MV-4-11 (cell line): ENCODE measurements around the gene RHEBL1.
A peak's percentile ranks its signal among the peaks of the same experiment; 100 is the strongest.
"Not testable (repeated sequence)": the region's sequence is repeated elsewhere in the genome, so short reads cannot be mapped to it uniquely, and the experiment has no call there.

Experiments used
- DNase-seq: peaks from one replicate; lab custom pipeline; 2025; lab: John Stamatoyannopoulos, UW

Gene RHEBL1

GRCh38 chr12:49089821-49090773 lies 20.3 kb upstream of the RHEBL1 start:
- DNase-seq, result peak; percentile 8

GRCh38 chr12:49088932-49089330 lies 19.2 kb upstream of the RHEBL1 start:
- DNase-seq, result no peak

GRCh38 chr12:49088150-49088931 lies 18.6 kb upstream of the RHEBL1 start:
- DNase-seq, result peak; percentile 69

GRCh38 chr12:49086116-49086515 lies 16.3 kb upstream of the RHEBL1 start:
- no peak for DNase-seq

- DNase-seq, result no peak
Measured at GRCh38 chr12:49084438-49084837, 14.7 kb upstream of the RHEBL1 start.

GRCh38 chr12:49079793-49080192 lies 10.0 kb upstream of the RHEBL1 start:
- DNase-seq, result no peak

- DNase-seq, result no peak
Measured at GRCh38 chr12:49070971-49071370, 1.2 kb upstream of the RHEBL1 start.

- no peak for DNase-seq
Measured at GRCh38 chr12:49068879-49069506, 786 bp downstream of the RHEBL1 start.

- DNase-seq, result no peak
Measured at GRCh38 chr12:49066120-49066519, 3.7 kb downstream of the RHEBL1 start.

- no peak for DNase-seq
Measured at GRCh38 chr12:49064767-49065152, 5.0 kb downstream of the RHEBL1 start.

GRCh38 chr12:49061916-49062315 lies 7.9 kb downstream of the RHEBL1 start:
- DNase-seq, result not testable (repeated sequence)

- no peak for DNase-seq
Measured at GRCh38 chr12:49061157-49061650, 8.6 kb downstream of the RHEBL1 start.

GRCh38 chr12:49060237-49061156 lies 9.3 kb downstream of the RHEBL1 start, which contains the start of gene KMT2D:
KMT2D (minus strand) TSS chr12:49060794; CDS start chr12:49055324, 5,470 bp downstream.
- DNase-seq, result peak; percentile 88

- no peak for DNase-seq
Measured at GRCh38 chr12:49059299-49060171, 10.2 kb downstream of the RHEBL1 start.

- DNase-seq, result no peak
Measured at GRCh38 chr12:49059045-49059298, 10.8 kb downstream of the RHEBL1 start.

- DNase-seq, result no peak
Measured at GRCh38 chr12:49058366-49059044, 11.3 kb downstream of the RHEBL1 start.

- DNase-seq, result peak; percentile 26
Measured at GRCh38 chr12:49057888-49058287, 11.9 kb downstream of the RHEBL1 start.

GRCh38 chr12:49055978-49056754 lies 13.6 kb downstream of the RHEBL1 start:
- peak; percentile 98 for DNase-seq

GRCh38 chr12:49055092-49055491 lies 14.7 kb downstream of the RHEBL1 start:
- DNase-seq, result no peak
